Uterus (tissue), 4 donors: ENCODE data around the gene EI24. TPM values are rescaled to one million over a fixed set of nuclear protein-coding genes. Genes with fewer than 3 reads are reported as not detected.
A peak's percentile ranks its signal among the peaks of the same experiment; 100 is the strongest.

Experiments used
- DNase-seq, 2 donors: peaks; one replicate each; pipeline ENCODE4 v3.0.0-alpha.2; 2019 to 2020
- H3K27ac ChIP-seq, 2 donors: fragments of 200-600 bp; sonication (generic); 1 replicate in 1 of 2; 2 replicates in 1 of 2; pipeline ENCODE4 v1.5.1; 2016 to 2018
- H3K27me3 ChIP-seq, 2 donors: fragments of 200-600 bp; sonication (generic); one replicate each; pipeline ENCODE4 v1.5.1; 2018 to 2019; ENCODE audit warnings: control low read depth in 1 of 2
- H3K36me3 ChIP-seq, 2 donors: fragments of 200-600 bp; sonication (generic); one replicate each; pipeline ENCODE4 v1.5.1; 2019; ENCODE audit warnings: control low read depth in 1 of 2
- H3K4me1 ChIP-seq, 2 donors: fragments of 200-600 bp; sonication (generic); one replicate each; pipeline ENCODE4 v1.5.1; 2018 to 2019; ENCODE audit warnings: control low read depth in 1 of 2
- H3K4me3 ChIP-seq, 2 donors: fragments of 200-600 bp; sonication (generic); 1 replicate in 1 of 2; 2 replicates in 1 of 2; pipeline ENCODE4 v1.5.1; 2018 to 2019; ENCODE audit warnings: mild to moderate bottlenecking in 1 of 2
- H3K9me3 ChIP-seq, 2 donors: fragments of 200-600 bp; sonication (generic); one replicate each; pipeline ENCODE4 v1.5.1; 2019; ENCODE audit warnings: control low read depth in 1 of 2
- CTCF ChIP-seq, 4 experiments: fragments of 200-600 bp in 2 of 4; fragments of 450-650 bp in 2 of 4; sonication (generic) in 2 of 4; IDR thresholded peaks; one replicate each; pipeline ENCODE4 v1.5.1; 2016 to 2019; ENCODE audit warnings: antibody characterized with exemption in 4 of 4, mild to moderate bottlenecking in 2 of 4, moderate library complexity in 1 of 4
- POLR2A ChIP-seq, 2 donors: fragments of 450-650 bp; IDR thresholded peaks; one replicate each; pipeline ENCODE4 v1.6.1; 2016; ENCODE audit warnings: antibody characterized with exemption in 2 of 2, mild to moderate bottlenecking in 1 of 2, moderate library complexity in 1 of 2
- intact Hi-C: fragments of 100-400 bp; cut with DNase I; formaldehyde crosslinking; loops from one replicate; pipeline ENCODE4 v1.15.1; 2023; ENCODE audit warnings: low total_unique reads
- total RNA-seq, 4 donors: library from RNA; depleted of rRNA in 3 of 4; stranded (reverse); fragments of >200 nt in 3 of 4; gene quantifications; one replicate each; pipeline versions ENCODE4 v1.1.0 to v1.2.4, GENCODE V29; 2014 to 2023
- donor health status: DM: yes; HTN: yes; CAD: no.

The EI24 gene
- total RNA-seq, result 10 to 100 TPM; 22.3 to 77.4 (median 69.2) TPM

DNA sequence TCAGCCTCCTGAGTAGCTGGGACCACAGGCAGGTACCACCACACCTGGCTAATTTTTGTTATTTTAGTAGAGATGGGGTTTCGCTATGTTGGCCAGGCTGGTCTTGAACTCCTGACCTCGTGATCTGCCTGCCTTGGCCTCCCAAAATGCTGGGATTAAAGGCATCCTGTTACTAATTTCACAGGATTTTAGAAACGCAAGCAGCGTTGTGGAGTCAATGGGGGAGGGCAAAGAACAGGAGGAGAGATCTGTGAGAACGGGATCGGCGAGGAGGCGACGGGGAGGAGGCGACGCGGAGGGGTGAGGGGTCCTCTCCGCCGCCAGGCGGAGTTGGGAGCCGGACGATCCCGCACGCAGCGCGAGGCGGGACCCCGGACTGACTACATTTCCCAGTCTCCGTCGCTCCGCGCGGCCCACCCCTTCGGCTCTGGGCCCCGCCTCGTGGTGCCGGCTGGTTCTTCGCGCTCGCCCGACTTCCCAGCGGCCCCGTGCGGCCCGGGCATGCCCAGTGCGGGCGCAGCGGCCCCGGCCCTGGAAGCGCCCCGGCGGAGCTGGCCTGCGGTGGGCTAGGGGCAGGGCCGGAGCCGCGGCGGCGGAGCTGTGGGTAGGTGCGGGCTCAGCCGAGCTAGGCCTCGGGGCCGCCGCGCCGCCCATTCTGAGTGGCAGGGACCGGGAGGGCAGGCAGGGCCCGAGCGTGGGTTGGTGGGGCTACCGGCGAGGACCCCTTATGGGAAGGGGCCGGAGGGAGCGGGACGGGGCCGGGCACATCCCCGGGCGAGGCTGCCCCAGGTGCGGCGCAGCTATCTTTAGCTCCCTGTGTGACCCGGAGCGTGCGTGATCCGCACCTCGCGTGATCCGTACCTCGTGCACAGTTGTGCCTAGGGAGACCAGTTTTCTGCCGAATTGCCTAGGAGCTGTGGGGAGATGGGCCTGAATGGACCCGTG is at the start of gene EI24:
Gene EI24 (plus strand): TSS at position 508 of the 945 bp plus-strand sequence. CDS start 3,051 bp downstream, outside the sequence.
- TF ChIP-seq POLR2A (IDR thresholded peaks at IDR 0.05), result peak; percentile 54 to 83
- TF ChIP-seq CTCF (IDR thresholded peaks at IDR 0.05), result peak; percentile 64 to 79 (median 72)
- no peaks in the 10 kb centered on the region for H3K4me1 ChIP-seq
- no peaks in the 10 kb centered on the region for H3K27me3 ChIP-seq
- no peaks in the 10 kb centered on the region for H3K9me3 ChIP-seq
- peak within 1 kb of the TSS; percentile 74 to 89 for H3K27ac ChIP-seq
- DNase-seq, result peak; percentile 86 to 91
- peak within 1 kb of the TSS; percentile 54 to 87 for H3K4me3 ChIP-seq
- no peaks in the 10 kb centered on the region for H3K36me3 ChIP-seq
- intact Hi-C loops, result no loop called here

GRCh38 chr11:125519860-125520834 is 49.1 kb upstream of the EI24 start:
- intact Hi-C loops, result loop anchor here (10.0 kb wide), 1 partner anchor 335 kb away; no protein-coding TSS in a partner anchor
- TF ChIP-seq CTCF (IDR thresholded peaks at IDR 0.05) (no peak), POLR2A (IDR thresholded peaks at IDR 0.05) (no peak)
- Histone ChIP-seq H3K27me3 (no peaks in the 10 kb centered on the region), H3K36me3 (no peaks in the 10 kb centered on the region), H3K9me3 (no peaks in the 10 kb centered on the region), H3K4me1 (no peaks in the 10 kb centered on the region), H3K27ac (no peak overlapping the region), H3K4me3 (no peak overlapping the region)
- no peak for DNase-seq

- intact Hi-C loops, result loop anchor here (10.0 kb wide), 1 partner anchor 329 kb away; no protein-coding TSS in a partner anchor
- Histone ChIP-seq H3K27ac (no peak overlapping the region), H3K4me3 (no peak overlapping the region), H3K9me3 (no peaks in the 10 kb centered on the region), H3K27me3 (no peaks in the 10 kb centered on the region), H3K36me3 (no peaks in the 10 kb centered on the region), H3K4me1 (no peaks in the 10 kb centered on the region)
- no peak for DNase-seq
- no peak for TF ChIP-seq CTCF (IDR thresholded peaks at IDR 0.05)
- TF ChIP-seq POLR2A (IDR thresholded peaks at IDR 0.05), result no peak
Measured at GRCh38 chr11:125525303-125525702, 44.0 kb upstream of the EI24 start.

DNA sequence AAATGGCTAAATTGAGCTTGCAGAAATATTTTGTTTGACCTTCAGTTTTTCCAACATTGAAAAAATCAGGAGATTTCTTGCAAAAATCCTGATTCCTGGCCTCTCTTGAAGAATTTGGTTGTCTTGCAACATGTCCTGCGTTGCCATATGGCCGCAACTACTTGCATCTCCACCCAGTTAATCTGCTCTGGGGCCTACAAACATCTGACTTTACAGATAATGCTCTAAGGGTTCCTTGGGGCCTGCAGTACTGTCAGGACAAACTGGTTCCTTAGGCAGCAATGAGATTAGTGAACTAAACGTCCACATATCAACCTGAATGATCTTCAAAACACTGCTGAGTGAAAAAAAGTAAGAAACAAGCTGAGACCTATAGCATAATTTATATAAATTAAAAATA is 36.6 kb upstream of the EI24 start:
- Histone ChIP-seq H3K4me3 (no peak overlapping the region), H3K27ac (no peak overlapping the region), H3K9me3 (no peaks in the 10 kb centered on the region), H3K4me1 (no peaks in the 10 kb centered on the region), H3K36me3 (no peaks in the 10 kb centered on the region), H3K27me3 (no peaks in the 10 kb centered on the region)
- no peak for DNase-seq
- intact Hi-C loops, result no loop called here
- TF ChIP-seq CTCF (IDR thresholded peaks at IDR 0.05), result no peak
- TF ChIP-seq POLR2A (IDR thresholded peaks at IDR 0.05), result no peak
